ENCODE results near the gene HLA-DOB. TPM values are rescaled to one million over a fixed set of nuclear protein-coding genes. Genes with fewer than 3 reads are reported as not detected.
"Not testable (repeated sequence)": the region's sequence is repeated elsewhere in the genome, so short reads cannot be mapped to it uniquely, and the experiment has no call there.

HLA-DOB gene
- total RNA-seq, 2 experiments from 2014 or later, result 1.3 to 1.7 TPM

- Mint-ChIP-seq H3K27me3 (peaks cover 42% of the 10 kb centered on the region), H3K4me3 (no peak overlapping the region), H3K27ac (no peak overlapping the region), H3K36me3 (no peaks in the 10 kb centered on the region), H3K4me1 (ENCODE audit: low read depth) (no peaks in the 10 kb centered on the region), H3K9me3 (no peaks in the 10 kb centered on the region)
- ChIA-PET CTCF (interaction anchor here (0.6 to 0.9 kb wide), 2 partner anchors 61 to 127 kb away, joined by 3 to 5 read pairs; no protein-coding TSS in a partner anchor), POLR2A (no interaction called here)
- intact Hi-C loops (cut with micrococcal nuclease), result no loop called here
- DNase-seq, result no peak
These were observed 9.7 kb downstream of the HLA-DOB start for GRCh38 chr6:32807020-32807580.

GRCh38 chr6:32805404-32805803 lies 11.4 kb downstream of the HLA-DOB start:
- H3K4me3 Mint-ChIP-seq; H3K9me3 Mint-ChIP-seq; H3K27ac Mint-ChIP-seq; intact Hi-C loops (cut with micrococcal nuclease); DNase-seq; POLR2A ChIA-PET; H3K36me3 Mint-ChIP-seq; CTCF ChIA-PET; H3K4me1 Mint-ChIP-seq (ENCODE audit: low read depth): not testable (repeated sequence)
- H3K27me3 Mint-ChIP-seq, result peaks cover 47% of the 10 kb centered on the region

- no peak overlapping the region for H3K4me3 Mint-ChIP-seq
- ChIA-PET CTCF (interaction anchor here (1.3 to 1.7 kb wide), 2 partner anchors 388 to 390 kb away, joined by 4 read pairs; no protein-coding TSS in a partner anchor), POLR2A (no interaction called here)
- DNase-seq, result no peak
- H3K27ac Mint-ChIP-seq, result no peak overlapping the region
- peaks cover 53% of the 10 kb centered on the region for H3K27me3 Mint-ChIP-seq
- no peaks in the 10 kb centered on the region for H3K4me1 Mint-ChIP-seq (ENCODE audit: low read depth)
- no peaks in the 10 kb centered on the region for H3K36me3 Mint-ChIP-seq
- H3K9me3 Mint-ChIP-seq, result no peaks in the 10 kb centered on the region
- intact Hi-C loops (cut with micrococcal nuclease), result no loop called here
These were observed 13.4 kb downstream of the HLA-DOB start for GRCh38 chr6:32803416-32803815.

GRCh38 chr6:32799740-32800139 lies 17.1 kb downstream of the HLA-DOB start:
- no peak overlapping the region for H3K27ac Mint-ChIP-seq
- CTCF ChIA-PET, result interaction anchor here (1.0 to 5.3 kb wide), 8 partner anchors 14 to 752 kb away, joined by 3 to 37 read pairs (median 4); no protein-coding TSS in a partner anchor
- no peak overlapping the region for H3K4me3 Mint-ChIP-seq
- no peaks in the 10 kb centered on the region for H3K36me3 Mint-ChIP-seq
- peaks cover 10% of the 10 kb centered on the region for H3K4me1 Mint-ChIP-seq (ENCODE audit: low read depth)
- POLR2A ChIA-PET, result no interaction called here
- DNase-seq, result no peak
- H3K9me3 Mint-ChIP-seq, result no peaks in the 10 kb centered on the region
- intact Hi-C loops (cut with micrococcal nuclease), result loop anchor here (10.0 kb wide), 1 partner anchor 555 kb away; no protein-coding TSS in a partner anchor
- peaks cover 54% of the 10 kb centered on the region for H3K27me3 Mint-ChIP-seq

- Mint-ChIP-seq H3K9me3 (no peaks in the 10 kb centered on the region), H3K27ac (no peak overlapping the region), H3K4me3 (no peak overlapping the region), H3K27me3 (peaks cover 54% of the 10 kb centered on the region), H3K4me1 (ENCODE audit: low read depth) (peaks cover 15% of the 10 kb centered on the region), H3K36me3 (no peaks in the 10 kb centered on the region)
- POLR2A ChIA-PET, result no interaction called here
- intact Hi-C loops (cut with micrococcal nuclease), result loop anchor here (10.0 kb wide), 1 partner anchor 554 kb away; no protein-coding TSS in a partner anchor
- DNase-seq, result no peak
- CTCF ChIA-PET, result interaction anchor here (1.0 to 5.3 kb wide), 8 partner anchors 13 to 751 kb away, joined by 3 to 37 read pairs (median 4); no protein-coding TSS in a partner anchor
These were observed 17.6 kb downstream of the HLA-DOB start for GRCh38 chr6:32799168-32799567.

GRCh38 chr6:32796848-32797776 lies 19.7 kb downstream of the HLA-DOB start:
- POLR2A ChIA-PET, result no interaction called here
- H3K27ac Mint-ChIP-seq, result no peak overlapping the region
- peak; percentile 84 for DNase-seq
- H3K36me3 Mint-ChIP-seq, result no peaks in the 10 kb centered on the region
- H3K27me3 Mint-ChIP-seq, result peaks cover 54% of the 10 kb centered on the region
- peak overlapping the region; percentile 38 for H3K4me3 Mint-ChIP-seq
- H3K4me1 Mint-ChIP-seq (ENCODE audit: low read depth), result peaks cover 16% of the 10 kb centered on the region
- no peaks in the 10 kb centered on the region for H3K9me3 Mint-ChIP-seq
- intact Hi-C loops (cut with micrococcal nuclease), result loop anchor here (1.0 to 10.0 kb wide), 2 partner anchors 384 to 552 kb away; no protein-coding TSS in a partner anchor
- CTCF ChIA-PET, result interaction anchor here (0.8 to 5.3 kb wide), 7 partner anchors 10 to 383 kb away, joined by 3 to 37 read pairs (median 5); no protein-coding TSS in a partner anchor

GRCh38 chr6:32794510-32794909 lies 22.3 kb downstream of the HLA-DOB start:
- no peaks in the 10 kb centered on the region for H3K36me3 Mint-ChIP-seq
- CTCF ChIA-PET, result interaction anchor here (0.6 to 3.1 kb wide), 6 partner anchors 9 to 676 kb away, joined by 3 to 21 read pairs (median 10); no protein-coding TSS in a partner anchor
- no peak for DNase-seq
- no peaks in the 10 kb centered on the region for H3K9me3 Mint-ChIP-seq
- H3K27me3 Mint-ChIP-seq, result peaks cover 52% of the 10 kb centered on the region
- H3K4me3 Mint-ChIP-seq, result no peak overlapping the region
- intact Hi-C loops (cut with micrococcal nuclease), result loop anchor here (10.0 kb wide), 1 partner anchor 550 kb away; no protein-coding TSS in a partner anchor
- H3K27ac Mint-ChIP-seq, result no peak overlapping the region
- H3K4me1 Mint-ChIP-seq (ENCODE audit: low read depth), result peaks cover 16% of the 10 kb centered on the region
- POLR2A ChIA-PET, result no interaction called here

- no peak for DNase-seq
- ChIA-PET POLR2A (no interaction called here), CTCF (interaction anchor here (1.2 to 3.1 kb wide), 6 partner anchors 7 to 380 kb away, joined by 4 to 21 read pairs (median 8); no protein-coding TSS in a partner anchor)
- Mint-ChIP-seq H3K4me1 (ENCODE audit: low read depth) (peaks cover 16% of the 10 kb centered on the region), H3K4me3 (no peak overlapping the region), H3K36me3 (no peaks in the 10 kb centered on the region), H3K27ac (no peak overlapping the region), H3K27me3 (peaks cover 55% of the 10 kb centered on the region), H3K9me3 (no peaks in the 10 kb centered on the region)
- intact Hi-C loops (cut with micrococcal nuclease), result loop anchor here (10.0 kb wide), 1 partner anchor 548 kb away; no protein-coding TSS in a partner anchor
These were observed 23.8 kb downstream of the HLA-DOB start for GRCh38 chr6:32792901-32793435.

GRCh38 chr6:32790306-32790705 lies 26.5 kb downstream of the HLA-DOB start:
- Mint-ChIP-seq H3K4me1 (ENCODE audit: low read depth) (peaks cover 8% of the 10 kb centered on the region), H3K9me3 (no peaks in the 10 kb centered on the region), H3K4me3 (no peak overlapping the region), H3K27me3 (peaks cover 57% of the 10 kb centered on the region), H3K27ac (no peak overlapping the region), H3K36me3 (no peaks in the 10 kb centered on the region)
- ChIA-PET CTCF (no interaction called here), POLR2A (no interaction called here)
- intact Hi-C loops (cut with micrococcal nuclease), result loop anchor here (10.0 kb wide), 1 partner anchor 546 kb away; no protein-coding TSS in a partner anchor
- DNase-seq, result no peak

GRCh38 chr6:32785781-32786533 lies 30.8 kb downstream of the HLA-DOB start:
- POLR2A ChIA-PET, result interaction anchor here (0.8 kb wide), 1 partner anchor 163 kb away, joined by 4 read pairs; no protein-coding TSS in a partner anchor
- intact Hi-C loops (cut with micrococcal nuclease), result loop anchor here (5.0 kb wide), 2 partner anchors 84 to 354 kb away; no protein-coding TSS in a partner anchor
- CTCF ChIA-PET, result interaction anchor here (0.6 to 6.1 kb wide), 41 partner anchors 8 to 737 kb away, joined by 3 to 67 read pairs (median 4); partner anchors contain the start of gene HLA-DQA2
- Mint-ChIP-seq H3K36me3 (no peaks in the 10 kb centered on the region), H3K9me3 (peaks cover 5% of the 10 kb centered on the region), H3K4me1 (ENCODE audit: low read depth) (no peaks in the 10 kb centered on the region), H3K4me3 (no peak overlapping the region), H3K27ac (no peak overlapping the region), H3K27me3 (peaks cover 42% of the 10 kb centered on the region)
- DNase-seq, result peak; percentile 21

GRCh38 chr6:32782923-32783322 lies 33.9 kb downstream of the HLA-DOB start:
- H3K36me3 Mint-ChIP-seq; H3K27ac Mint-ChIP-seq; H3K4me1 Mint-ChIP-seq (ENCODE audit: low read depth); intact Hi-C loops (cut with micrococcal nuclease); H3K9me3 Mint-ChIP-seq; POLR2A ChIA-PET; H3K4me3 Mint-ChIP-seq; DNase-seq: not testable (repeated sequence)
- peaks cover 33% of the 10 kb centered on the region for H3K27me3 Mint-ChIP-seq
- CTCF ChIA-PET, result interaction anchor here (0.6 to 2.8 kb wide), 4 partner anchors 15 to 150 kb away, joined by 3 to 7 read pairs (median 6); no protein-coding TSS in a partner anchor

All from activated CD4-positive, alpha-beta memory T cell treated with anti-CD3 and anti-CD28 coated beads for 36 hours (primary cell).